PC-3 (cell line): ENCODE measurements around the gene SUMO4. TPM values are rescaled to one million over a fixed set of nuclear protein-coding genes. Genes with fewer than 3 reads are reported as not detected.

Experiments used
- ATAC-seq: fragments of 200-7000 bp; cut with Tn5 transposase; 2 replicates; pipeline ENCODE4 v1.9.1; 2020; ENCODE audit warnings: mild to moderate bottlenecking, moderate library complexity
- BruUV-seq: library from RNA; stranded (reverse); fragments of 400-500 nt; replicated peaks from 2 replicates; lab custom pipeline; 2021; lab: Mats Ljungman, UMichigan
- CTCF ChIA-PET: fragments of 300-600 bp; sonication (Branson Sonifier 250); formaldehyde crosslinking; loops from one replicate; lab custom pipeline; 2022; ENCODE audit warnings: antibody characterized with exemption; lab: Charles Lee
- POLR2A ChIA-PET: fragments of 300-600 bp; sonication (Branson Sonifier 250); formaldehyde crosslinking; loops from one replicate; lab custom pipeline; 2022; ENCODE audit warnings: antibody characterized with exemption; ENCODE audit not compliant: unreplicated experiment; lab: Charles Lee
- DNase-seq: peaks from one replicate; pipeline ENCODE4 v3.0.0-alpha.2; 2015
- H2AFZ ChIP-seq: fragments of 300-600 bp; sonication (generic); 2 replicates; pipeline ENCODE4 v1.6.0; 2016; ENCODE audit warnings: antibody characterized with exemption, low read length
- H3F3A ChIP-seq: fragments of 300-600 bp; sonication (generic); one replicate; pipeline ENCODE4 v1.6.0; 2017; ENCODE audit warnings: antibody characterized with exemption, low read length, control low read depth, mild to moderate bottlenecking; ENCODE audit not compliant: unreplicated experiment
- H3K27ac ChIP-seq: fragments of 300-600 bp; sonication (generic); 2 replicates; pipeline ENCODE4 v1.5.1; 2016; ENCODE audit warnings: mild to moderate bottlenecking, low read length
- H3K27me3 ChIP-seq: fragments of 300-600 bp; sonication (generic); 2 replicates; pipeline ENCODE4 v1.6.1; 2016; ENCODE audit warnings: low read length, mixed read lengths
- H3K36me3 ChIP-seq: fragments of 300-600 bp; sonication (generic); 2 replicates; pipeline ENCODE4 v1.6.1; 2016; ENCODE audit warnings: low read depth, mixed run types, low read length, mixed read lengths
- H3K4me1 ChIP-seq: fragments of 300-600 bp; sonication (generic); 2 replicates; pipeline ENCODE4 v1.5.1; 2016; ENCODE audit warnings: low read length; ENCODE audit not compliant: insufficient read depth
- H3K4me2 ChIP-seq: fragments of 300-600 bp; sonication (generic); 2 replicates; pipeline ENCODE4 v1.6.0; 2016; ENCODE audit warnings: low read length
- H3K4me3 ChIP-seq: fragments of 300-600 bp; sonication (generic); 2 replicates; pipeline ENCODE4 v1.5.1; 2016; ENCODE audit warnings: mild to moderate bottlenecking, low read length, mixed read lengths
- H3K79me2 ChIP-seq: fragments of 300-600 bp; sonication (generic); 2 replicates; pipeline ENCODE4 v1.6.1; 2017; ENCODE audit warnings: low read length, mixed read lengths
- H3K9ac ChIP-seq: fragments of 300-600 bp; sonication (generic); 2 replicates; pipeline ENCODE4 v1.6.0; 2016; ENCODE audit warnings: mild to moderate bottlenecking, low read length
- H3K9me2 ChIP-seq: fragments of 300-600 bp; sonication (generic); replicated peaks from 2 replicates; pipeline ENCODE4 v1.6.1; 2016; ENCODE audit warnings: mixed run types, low read length, mixed read lengths
- H3K9me3 ChIP-seq: fragments of 300-600 bp; sonication (generic); 2 replicates; pipeline ENCODE4 v1.6.1; 2016; ENCODE audit warnings: low read length, mixed read lengths
- H4K20me1 ChIP-seq: fragments of 300-600 bp; sonication (generic); 2 replicates; pipeline ENCODE4 v1.6.1; 2016; ENCODE audit warnings: low read length, mixed read lengths
- EZH2 ChIP-seq: fragments of 300-600 bp; sonication (generic); IDR thresholded peaks from one replicate; pipeline ENCODE4 v1.6.1; 2017; ENCODE audit warnings: antibody characterized with exemption, mild to moderate bottlenecking, low read length; ENCODE audit not compliant: unreplicated experiment
- EZH2phosphoT487 ChIP-seq: fragments of 300-600 bp; sonication (generic); IDR thresholded peaks from 2 replicates; pipeline ENCODE4 v1.6.1; 2018; ENCODE audit warnings: mild to moderate bottlenecking, antibody characterized with exemption, low read length, borderline replicate concordance
- intact Hi-C: fragments of 100-400 bp; cut with micrococcal nuclease; formaldehyde crosslinking; loops from 2 replicates; pipeline ENCODE4 v1.9.0; 2023
- total RNA-seq: library from RNA; depleted of rRNA; stranded (reverse); fragments of >200 nt; gene quantifications from 2 replicates; pipeline ENCODE4 v1.2.3, GENCODE V29; 2014
- TF ChIP-seq, protein P1 (sequence below): fragments of 300-600 bp; sonication (generic); conservative IDR thresholded peaks from 2 replicates; pipeline ENCODE4 v1.5.1; 2017; ENCODE audit warnings: antibody characterized with exemption, low read depth, mild to moderate bottlenecking, low read length

The SUMO4 gene
- total RNA-seq, 1 experiment from 2014 or later, result 0.69 TPM

DNA sequence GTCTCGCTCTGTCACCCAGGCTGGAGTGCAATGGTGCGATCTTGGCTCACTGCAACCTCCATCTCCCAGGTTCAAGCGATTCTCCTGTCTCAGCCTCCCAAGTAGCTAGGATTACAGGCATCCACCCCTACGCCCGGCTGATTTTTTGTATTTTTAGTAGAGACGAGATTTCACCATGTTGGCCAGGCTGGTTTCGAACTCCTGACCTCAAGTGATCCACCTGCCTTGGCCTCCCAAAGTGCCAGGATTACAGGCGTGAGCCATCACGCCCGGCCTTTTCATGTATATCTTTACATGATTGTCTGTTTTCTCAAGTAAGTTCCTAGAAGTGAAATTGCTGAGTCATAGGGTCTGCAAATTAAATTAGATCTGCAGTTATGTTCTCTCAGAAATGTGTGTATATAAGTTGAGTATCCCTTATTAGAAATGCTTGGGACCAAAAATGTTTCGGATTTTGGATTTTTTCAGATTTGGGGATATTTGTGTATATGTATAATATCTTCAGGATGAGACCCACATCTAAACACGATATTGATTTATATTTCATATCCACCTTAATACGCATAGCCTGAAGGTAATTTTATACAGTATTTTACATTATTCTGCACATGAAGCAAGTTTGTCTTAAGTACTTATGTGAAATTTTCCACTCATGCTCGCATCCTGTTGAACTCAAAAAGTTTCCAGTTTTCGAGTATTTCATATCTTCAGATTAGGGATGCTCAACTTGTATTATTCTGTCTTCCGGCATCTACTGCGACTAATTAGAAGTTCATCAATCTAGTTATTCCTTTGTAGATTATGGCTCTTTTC, 42.1 kb upstream of the SUMO4 start:
- intact Hi-C loops, result no loop called here
- H3K36me3 ChIP-seq, result no peaks in the 10 kb centered on the region
- BruUV-seq, result no TSS peak
- no peaks in the 10 kb centered on the region for H3F3A ChIP-seq
- POLR2A ChIA-PET, result no interaction called here
- no peaks in the 10 kb centered on the region for H3K9me3 ChIP-seq
- peaks cover 6% of the 10 kb centered on the region for H3K4me1 ChIP-seq
- no peaks in the 10 kb centered on the region for H4K20me1 ChIP-seq
- TF ChIP-seq, protein P1, sequence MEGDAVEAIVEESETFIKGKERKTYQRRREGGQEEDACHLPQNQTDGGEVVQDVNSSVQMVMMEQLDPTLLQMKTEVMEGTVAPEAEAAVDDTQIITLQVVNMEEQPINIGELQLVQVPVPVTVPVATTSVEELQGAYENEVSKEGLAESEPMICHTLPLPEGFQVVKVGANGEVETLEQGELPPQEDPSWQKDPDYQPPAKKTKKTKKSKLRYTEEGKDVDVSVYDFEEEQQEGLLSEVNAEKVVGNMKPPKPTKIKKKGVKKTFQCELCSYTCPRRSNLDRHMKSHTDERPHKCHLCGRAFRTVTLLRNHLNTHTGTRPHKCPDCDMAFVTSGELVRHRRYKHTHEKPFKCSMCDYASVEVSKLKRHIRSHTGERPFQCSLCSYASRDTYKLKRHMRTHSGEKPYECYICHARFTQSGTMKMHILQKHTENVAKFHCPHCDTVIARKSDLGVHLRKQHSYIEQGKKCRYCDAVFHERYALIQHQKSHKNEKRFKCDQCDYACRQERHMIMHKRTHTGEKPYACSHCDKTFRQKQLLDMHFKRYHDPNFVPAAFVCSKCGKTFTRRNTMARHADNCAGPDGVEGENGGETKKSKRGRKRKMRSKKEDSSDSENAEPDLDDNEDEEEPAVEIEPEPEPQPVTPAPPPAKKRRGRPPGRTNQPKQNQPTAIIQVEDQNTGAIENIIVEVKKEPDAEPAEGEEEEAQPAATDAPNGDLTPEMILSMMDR, result no peak
- no peak for TF ChIP-seq EZH2phosphoT487
- no peak for TF ChIP-seq EZH2
- H3K4me3 ChIP-seq, result no peak overlapping the region
- H3K27ac ChIP-seq, result no peak overlapping the region
- ATAC-seq, result no peak
- CTCF ChIA-PET, result no interaction called here
- H3K9me2 ChIP-seq, result no peaks in the 10 kb centered on the region
- H3K9ac ChIP-seq, result no peak overlapping the region
- H3K27me3 ChIP-seq, result no peaks in the 10 kb centered on the region
- no peak for DNase-seq
- H3K79me2 ChIP-seq, result peaks cover 89% of the 10 kb centered on the region
- H3K4me2 ChIP-seq, result no peak overlapping the region
- H2AFZ ChIP-seq, result no peak overlapping the region

DNA sequence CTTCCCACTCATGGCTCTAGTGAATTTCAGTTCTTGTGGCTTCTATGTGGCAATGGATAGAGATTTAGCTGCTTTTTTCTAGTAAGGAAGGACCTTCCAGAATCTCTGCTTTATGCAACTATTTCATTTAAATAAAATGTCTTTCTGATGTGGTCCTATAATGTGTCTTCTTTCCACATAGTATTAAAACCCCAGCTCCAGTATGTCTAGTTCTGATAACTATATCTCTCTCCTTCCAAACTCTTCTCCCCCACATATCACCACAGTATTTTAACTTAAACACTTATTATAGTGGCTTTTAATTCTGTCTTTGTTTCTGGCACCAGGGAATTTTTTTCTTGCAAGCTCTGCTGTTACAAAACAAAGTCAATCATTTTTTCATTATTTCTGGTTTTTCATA, 40.6 kb upstream of the SUMO4 start:
- H3K27me3 ChIP-seq, result no peaks in the 10 kb centered on the region
- TF ChIP-seq, protein P1, result no peak
- TF ChIP-seq EZH2, result no peak
- H3K9me3 ChIP-seq, result no peaks in the 10 kb centered on the region
- ChIA-PET POLR2A (no interaction called here), CTCF (no interaction called here)
- no TSS peak for BruUV-seq
- no peaks in the 10 kb centered on the region for H4K20me1 ChIP-seq
- H3K27ac ChIP-seq, result no peak overlapping the region
- intact Hi-C loops, result no loop called here
- H3K4me2 ChIP-seq, result no peak overlapping the region
- H3K79me2 ChIP-seq, result peaks cover 90% of the 10 kb centered on the region
- no peak overlapping the region for H2AFZ ChIP-seq
- no peaks in the 10 kb centered on the region for H3F3A ChIP-seq
- no peak overlapping the region for H3K9ac ChIP-seq
- DNase-seq (no peak), ATAC-seq (no peak)
- H3K4me3 ChIP-seq, result no peak overlapping the region
- peaks cover 11% of the 10 kb centered on the region for H3K4me1 ChIP-seq
- H3K9me2 ChIP-seq, result no peaks in the 10 kb centered on the region
- H3K36me3 ChIP-seq, result no peaks in the 10 kb centered on the region

DNA sequence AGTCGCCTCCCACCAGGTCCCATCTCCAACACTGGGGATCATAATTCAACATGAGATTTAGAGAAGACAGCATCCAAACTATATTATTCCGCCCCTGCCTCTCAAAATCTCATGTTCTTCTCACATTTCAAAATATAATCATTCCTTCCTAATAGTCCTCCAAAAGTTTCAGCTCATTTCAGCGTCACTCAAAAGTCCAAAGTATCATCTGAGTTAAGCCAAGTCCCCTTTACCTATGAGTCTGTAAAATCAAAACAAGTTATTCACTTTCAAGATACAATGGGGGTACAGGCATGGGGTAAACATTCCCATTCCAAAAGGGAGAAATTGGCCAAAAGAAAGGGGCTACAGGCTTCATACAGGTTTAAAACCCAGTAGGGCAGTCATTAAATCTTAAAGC, 39.5 kb upstream of the SUMO4 start:
- no TSS peak for BruUV-seq
- TF ChIP-seq EZH2 (no peak), EZH2phosphoT487 (no peak)
- H3K79me2 ChIP-seq, result peaks cover 90% of the 10 kb centered on the region
- H3K36me3 ChIP-seq, result no peaks in the 10 kb centered on the region
- H2AFZ ChIP-seq, result no peak overlapping the region
- no peaks in the 10 kb centered on the region for H4K20me1 ChIP-seq
- intact Hi-C loops, result no loop called here
- ATAC-seq (no peak), DNase-seq (no peak)
- no peak overlapping the region for H3K4me3 ChIP-seq
- peaks cover 11% of the 10 kb centered on the region for H3K4me1 ChIP-seq
- no peak overlapping the region for H3K27ac ChIP-seq
- no peak overlapping the region for H3K9ac ChIP-seq
- no peaks in the 10 kb centered on the region for H3F3A ChIP-seq
- ChIA-PET CTCF (no interaction called here), POLR2A (no interaction called here)
- H3K9me3 ChIP-seq, result no peaks in the 10 kb centered on the region
- no peaks in the 10 kb centered on the region for H3K27me3 ChIP-seq
- H3K4me2 ChIP-seq, result no peak overlapping the region
- H3K9me2 ChIP-seq, result no peaks in the 10 kb centered on the region
